GM18505 (cell line): Measurements from ENCODE around the gene KCNIP1.

Experiments
- ATAC-seq: cut with Tn5 transposase; IDR thresholded peaks from one replicate; pipeline ENCODE4 v1.9.1; 2021; ENCODE audit not compliant: unreplicated experiment
- POLR2A ChIP-seq: IDR thresholded peaks from 4 replicates; pipeline ENCODE4 v1.6.1; 2011; ENCODE audit warnings: borderline replicate concordance; ENCODE audit not compliant: insufficient read depth, insufficient read length; ENCODE audit errors: extremely low read depth

The KCNIP1 gene

DNA sequence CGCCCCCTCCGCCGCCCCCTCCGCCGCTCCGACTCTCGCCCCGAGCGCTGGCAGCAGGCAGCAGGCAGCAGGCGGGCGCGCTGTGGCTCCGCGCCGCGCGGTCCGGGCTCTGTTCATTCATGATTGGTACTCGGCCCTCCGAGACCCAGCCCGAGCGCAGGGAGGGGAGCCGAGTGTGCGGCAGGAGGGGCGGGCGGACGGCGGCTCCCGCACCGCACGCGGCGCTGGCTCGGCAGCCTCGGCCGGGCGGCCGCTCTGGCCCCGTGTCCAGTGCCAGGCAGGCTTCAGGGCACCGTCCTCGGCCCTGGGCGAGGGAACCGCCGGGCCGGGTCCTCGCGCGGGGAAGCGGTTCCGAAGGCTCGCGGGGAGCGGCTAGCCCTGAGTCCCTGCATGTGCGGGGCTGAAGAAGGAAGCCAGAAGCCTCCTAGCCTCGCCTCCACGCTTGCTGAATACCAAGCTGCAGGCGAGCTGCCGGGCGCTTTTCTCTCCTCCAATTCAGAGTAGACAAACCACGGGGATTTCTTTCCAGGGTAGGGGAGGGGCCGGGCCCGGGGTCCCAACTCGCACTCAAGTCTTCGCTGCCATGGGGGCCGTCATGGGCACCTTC is at the start of gene KCNIP1:
Gene KCNIP1, plus strand, starts transcription at position 31 of the 607 bp plus-strand sequence.
- no peak for ATAC-seq
- no peak for TF ChIP-seq POLR2A

DNA sequence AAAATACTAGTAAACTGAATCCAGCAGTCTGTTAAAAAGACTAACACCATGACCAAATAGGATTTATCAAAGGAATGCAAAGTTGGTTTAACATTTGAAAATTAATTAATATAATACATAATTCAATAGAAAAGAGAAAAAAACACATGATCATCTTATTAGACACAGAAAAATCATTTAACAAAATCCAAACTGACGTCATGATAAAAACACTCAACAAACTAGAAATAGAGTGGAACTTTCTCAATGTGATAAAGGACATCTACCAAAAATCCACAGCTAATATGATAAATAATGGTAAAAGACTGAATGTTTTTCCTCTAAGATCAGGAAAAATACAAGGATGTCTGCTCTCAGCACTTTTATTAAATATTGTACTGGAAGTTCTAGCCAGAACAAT is 40.4 kb upstream of the KCNIP1 start:
- TF ChIP-seq POLR2A, result no peak
- ATAC-seq, result no peak

DNA sequence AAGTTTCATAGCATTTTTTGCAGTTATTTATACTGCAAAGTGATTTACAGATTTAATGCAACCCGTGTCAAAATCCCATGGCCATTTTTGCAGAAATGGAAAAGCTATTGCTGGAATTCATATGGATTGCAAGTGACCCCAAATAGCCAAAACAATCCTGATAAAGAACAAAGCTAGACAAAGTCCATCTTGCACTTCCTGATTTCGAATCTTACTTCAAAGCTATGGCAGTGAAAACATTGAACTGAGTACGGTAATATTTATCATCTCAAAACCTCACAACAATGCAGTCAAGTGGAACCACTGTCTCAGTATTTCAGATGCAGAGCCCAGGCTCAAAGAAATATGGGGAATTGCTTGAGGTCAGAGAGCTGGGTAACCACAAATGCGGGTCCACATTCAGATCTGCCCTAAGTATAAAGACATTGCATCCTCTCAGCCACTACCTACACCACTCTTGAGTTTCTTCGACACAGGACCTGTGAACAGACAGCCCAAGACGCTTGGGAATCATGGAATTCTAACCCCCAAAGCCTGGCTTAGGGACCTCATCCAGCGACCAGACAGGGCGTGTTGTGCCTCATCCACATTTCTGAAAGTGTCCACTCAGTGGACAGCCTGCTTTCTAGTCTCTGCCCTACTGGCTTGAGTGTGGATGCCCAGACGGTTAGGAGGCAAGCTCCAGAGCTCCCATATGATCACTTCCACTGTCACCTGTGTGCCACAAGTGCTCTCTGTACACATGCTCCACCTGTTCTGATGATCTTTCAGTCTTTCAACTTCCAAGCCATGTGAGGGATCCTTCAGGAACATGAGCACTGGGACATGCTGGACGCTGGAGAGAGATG is 39.3 kb upstream of the KCNIP1 start:
- no peak for ATAC-seq
- TF ChIP-seq POLR2A, result no peak

DNA sequence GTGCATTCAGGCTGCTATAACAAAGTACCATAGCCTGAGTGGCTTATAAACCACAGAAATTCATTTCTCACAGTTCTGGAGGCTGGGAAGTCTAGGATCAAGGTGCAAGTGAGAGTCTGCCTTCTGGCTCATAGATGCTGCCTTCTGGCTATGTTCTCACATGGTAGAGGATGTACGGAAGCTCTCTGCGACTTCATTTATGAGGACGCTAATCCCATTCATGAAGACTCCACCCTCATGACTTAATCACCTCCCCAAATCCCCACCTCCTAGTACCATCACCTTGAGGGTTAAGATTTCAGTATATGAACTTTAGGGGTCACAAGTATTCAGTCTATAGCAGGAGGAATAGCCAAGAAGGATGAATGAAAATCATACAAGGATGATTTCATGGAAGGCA is 37.3 kb upstream of the KCNIP1 start:
- TF ChIP-seq POLR2A, result no peak
- ATAC-seq, result no peak

DNA sequence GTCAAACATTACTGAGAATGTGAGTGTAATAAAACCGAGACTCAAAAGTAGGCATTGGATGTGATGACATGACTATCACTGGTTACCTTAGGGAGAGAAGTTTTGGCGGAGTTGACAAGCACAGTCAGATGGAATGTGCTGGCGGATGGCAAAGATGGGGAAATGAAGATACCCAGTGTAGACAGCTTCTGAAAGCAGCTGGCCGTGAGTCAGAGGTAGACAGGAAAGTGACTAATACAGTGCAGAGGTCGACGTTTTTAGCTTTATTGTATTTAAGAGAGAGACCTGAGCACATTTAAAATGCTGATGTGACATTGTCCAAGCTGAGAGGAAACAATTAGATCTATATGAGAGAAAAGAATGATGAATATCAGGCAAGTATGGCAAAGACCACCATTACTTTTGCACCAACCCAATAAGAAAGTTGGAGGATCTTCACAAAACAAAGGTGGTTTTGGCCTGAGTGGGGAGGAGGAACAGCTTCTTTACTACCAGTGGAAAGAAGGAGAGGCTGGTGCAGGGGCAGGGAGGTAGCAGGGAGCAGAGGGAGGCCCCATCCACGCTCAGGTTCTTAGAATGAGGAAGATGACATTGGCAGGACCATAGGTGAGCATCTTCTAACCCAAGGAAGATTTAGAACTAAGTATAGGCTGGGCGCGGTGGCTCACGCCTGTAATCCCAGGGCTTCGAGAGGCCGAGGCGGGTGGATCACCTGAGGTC is 36.7 kb upstream of the KCNIP1 start:
- TF ChIP-seq POLR2A, result no peak
- peak; percentile 66 for ATAC-seq

DNA sequence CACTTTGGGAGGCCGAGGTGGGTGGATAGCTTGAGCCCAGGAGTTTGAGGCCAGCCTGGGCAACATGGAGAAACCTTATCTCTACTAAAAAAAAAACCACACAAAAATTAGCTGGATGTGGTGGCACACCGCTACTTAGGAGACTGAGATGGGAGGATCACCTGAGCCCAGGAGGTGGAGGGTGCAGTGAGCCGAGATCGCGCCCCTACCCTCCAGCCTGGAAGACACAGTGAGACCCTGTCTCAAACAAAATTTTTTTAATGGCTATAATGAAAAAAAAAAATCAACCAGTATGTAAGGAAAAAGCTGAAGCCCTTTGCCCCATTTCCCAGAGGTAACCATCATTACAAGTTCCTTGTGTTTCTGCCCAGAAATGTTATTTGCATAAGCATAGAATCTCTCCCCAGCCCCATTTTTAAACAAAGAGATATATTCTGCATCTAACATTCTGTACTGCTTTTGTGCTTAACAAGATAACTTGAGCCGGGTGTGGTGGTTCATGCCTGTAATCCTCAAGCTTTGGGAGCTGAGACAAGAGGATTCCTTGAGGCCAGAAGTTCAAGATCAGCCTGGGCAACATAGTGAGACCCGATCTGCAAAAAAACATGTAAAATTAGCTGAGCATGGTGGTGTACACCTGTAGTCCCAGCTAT is 35.1 kb upstream of the KCNIP1 start:
- TF ChIP-seq POLR2A, result no peak
- ATAC-seq, result no peak

DNA sequence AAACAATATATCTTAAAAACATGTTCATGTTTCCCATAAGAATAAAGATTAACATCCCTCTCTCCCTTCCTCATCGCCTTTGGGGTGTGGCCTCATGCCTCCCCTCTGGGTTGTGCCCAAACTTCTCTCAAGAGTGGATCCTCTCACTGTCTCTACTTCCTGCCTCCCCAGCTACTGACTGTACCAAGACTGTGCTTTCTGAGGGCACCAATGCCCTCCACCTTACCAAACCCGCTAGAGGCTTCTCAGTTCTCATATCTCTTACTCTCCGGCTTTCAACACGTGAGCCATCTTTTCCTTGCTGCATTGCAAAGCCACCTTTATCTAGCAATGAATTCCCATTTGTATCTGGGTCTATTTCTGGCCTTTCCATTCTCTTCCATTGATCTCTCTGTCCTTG is 34.4 kb upstream of the KCNIP1 start:
- no peak for TF ChIP-seq POLR2A
- ATAC-seq, result no peak

DNA sequence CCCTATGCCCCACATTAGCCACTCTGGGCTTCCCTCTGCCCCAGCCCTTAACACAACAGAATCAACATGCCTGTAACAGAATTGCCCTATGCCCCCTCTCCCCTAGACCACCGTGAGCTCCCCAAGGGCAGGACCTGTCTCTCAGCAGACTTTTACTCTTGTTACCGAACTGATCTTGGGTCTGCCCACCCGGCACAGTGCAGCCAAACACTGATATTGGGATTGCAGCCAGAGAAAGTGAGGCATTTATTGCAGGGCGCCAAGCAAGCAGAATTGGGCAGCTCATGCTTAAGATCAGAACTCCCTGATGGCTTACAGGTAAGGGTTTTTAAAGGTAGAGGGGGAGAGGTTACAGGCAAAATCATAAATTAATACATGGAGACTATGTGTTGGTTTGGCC is 33.5 kb upstream of the KCNIP1 start:
- no peak for ATAC-seq

DNA sequence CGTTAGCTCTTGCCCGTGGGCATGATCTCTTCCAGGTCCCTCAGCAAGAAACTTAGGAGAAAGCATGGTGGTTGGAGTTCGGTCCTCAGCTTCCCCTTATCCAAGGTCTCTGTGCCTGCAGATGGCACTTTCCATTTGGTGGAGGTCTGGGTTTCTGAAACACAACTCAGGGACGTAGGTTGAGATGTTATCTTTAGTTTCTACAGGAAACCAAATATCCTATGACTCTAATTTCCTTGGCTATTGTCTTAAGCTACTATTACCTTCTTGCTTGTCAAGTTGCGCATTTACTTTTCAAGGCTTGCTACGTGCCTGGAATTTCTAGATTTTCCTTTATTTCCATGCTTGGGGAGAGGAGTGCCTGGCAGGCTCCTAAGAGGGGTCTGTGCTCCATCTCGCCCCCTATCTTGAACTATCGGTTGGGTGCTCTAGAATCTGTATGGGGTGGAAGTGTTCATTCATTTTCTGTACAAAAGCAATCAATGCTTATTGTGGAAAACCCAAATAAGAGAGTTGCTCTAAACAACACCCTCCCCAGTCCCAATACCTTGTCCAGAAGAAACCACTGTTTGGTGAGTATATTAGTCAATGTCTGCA is 32.9 kb upstream of the KCNIP1 start:
- no peak for ATAC-seq

More for the DNA sequence above, 33.5 kb upstream of the KCNIP1 start:
- TF ChIP-seq POLR2A, result no peak

DNA sequence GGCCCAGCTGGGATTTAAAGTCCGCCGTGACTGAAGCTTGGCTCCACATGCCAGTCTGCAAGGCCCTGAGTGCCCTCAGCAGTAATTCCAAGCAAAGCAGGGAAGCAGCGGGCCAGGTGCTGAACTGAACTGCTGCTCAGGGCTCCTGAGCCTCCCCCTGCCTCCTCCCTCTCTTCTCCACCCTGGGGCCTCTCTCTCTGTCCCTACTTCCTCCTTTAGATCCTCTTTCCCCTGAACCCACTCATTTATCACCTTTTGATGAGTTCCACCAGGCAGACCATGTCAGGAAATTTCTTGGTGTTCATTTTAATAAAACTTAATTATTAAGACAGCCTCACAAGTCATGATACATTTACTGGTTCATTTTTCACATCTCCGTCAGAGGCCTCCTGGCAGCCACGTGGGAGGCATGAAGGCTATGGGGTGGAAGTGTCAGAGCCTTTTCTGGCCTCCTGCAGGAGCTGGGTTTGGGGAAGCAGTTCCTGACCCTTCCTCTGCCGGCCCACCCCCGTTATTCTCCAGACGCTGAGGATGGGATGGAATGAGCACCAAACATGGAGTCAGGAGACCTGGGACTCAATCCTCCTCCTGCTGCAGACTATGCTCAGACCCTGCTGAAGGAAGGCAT is 32.2 kb upstream of the KCNIP1 start:
- ATAC-seq, result no peak
- TF ChIP-seq POLR2A, result no peak

More for the DNA sequence above, 32.9 kb upstream of the KCNIP1 start:
- TF ChIP-seq POLR2A, result no peak

DNA sequence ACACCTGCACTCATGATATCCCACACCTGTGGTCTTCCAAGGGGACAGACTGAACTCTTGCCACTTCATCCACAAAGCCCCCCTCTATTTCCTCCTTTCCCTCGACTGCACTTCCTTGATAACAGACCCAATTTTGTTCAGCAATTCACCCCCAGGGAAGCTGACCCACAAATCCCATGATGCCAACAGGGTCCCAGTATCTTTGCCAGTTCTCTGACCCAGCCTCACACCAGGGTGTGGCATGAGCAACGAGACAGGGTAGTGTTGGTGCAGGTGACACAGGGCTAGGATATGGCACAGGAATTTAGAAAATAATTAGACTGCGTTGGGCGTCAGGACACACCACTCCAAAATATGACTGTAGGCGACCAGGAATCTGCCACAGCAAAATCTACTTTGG is 30.2 kb upstream of the KCNIP1 start:
- no peak for TF ChIP-seq POLR2A

DNA sequence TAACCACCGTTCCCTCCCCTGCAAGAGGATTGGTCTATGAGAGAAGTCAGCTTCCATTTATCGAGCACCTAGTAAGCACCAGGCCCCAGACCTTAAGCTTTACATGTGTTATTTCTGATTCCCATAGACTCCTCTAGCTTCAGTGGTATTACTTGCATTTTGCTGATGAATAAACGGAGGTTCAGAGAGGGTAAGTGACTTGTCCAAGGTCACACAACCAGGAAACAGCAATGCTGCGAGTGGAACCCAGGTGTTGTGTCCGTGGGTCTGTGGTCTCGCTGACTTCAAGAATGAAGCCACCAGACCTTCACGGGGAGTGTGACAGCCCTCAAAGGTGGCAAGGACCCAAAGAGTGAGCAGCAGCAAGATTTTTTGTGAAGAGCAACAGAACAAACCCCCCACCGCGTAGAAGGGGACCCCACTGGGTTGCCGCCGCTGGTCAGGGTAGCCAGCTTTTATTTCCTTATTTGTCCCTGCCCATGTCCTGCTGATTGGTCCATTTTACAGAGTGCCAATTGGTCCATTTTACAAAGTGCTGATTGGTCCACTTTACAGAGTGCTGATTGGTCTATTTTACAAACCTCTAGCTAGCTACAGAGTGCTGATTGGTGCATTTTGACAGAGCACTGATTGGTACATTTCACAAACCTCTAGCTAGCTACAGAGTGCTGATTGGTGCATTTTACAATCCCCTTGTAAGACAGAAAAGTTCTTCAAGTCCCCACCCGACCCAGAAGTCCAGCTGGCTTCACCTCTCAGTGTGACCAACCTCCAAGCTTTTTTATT is 29.1 kb upstream of the KCNIP1 start:
- no peak for TF ChIP-seq POLR2A
- no peak for ATAC-seq

More for the DNA sequence above, 30.2 kb upstream of the KCNIP1 start:
- ATAC-seq, result no peak
